Sigmoid colon (tissue), 7 donors: ENCODE data around the gene MOGAT2. TPM values are rescaled to one million over a fixed set of nuclear protein-coding genes. Genes with fewer than 3 reads are reported as not detected.
A peak's percentile ranks its signal among the peaks of the same experiment; 100 is the strongest.

Experiments used
- DNase-seq: peaks from one replicate; pipeline ENCODE4 v3.0.0-alpha.2; 2019
- H3K27ac ChIP-seq, 4 donors: fragments of 200-600 bp; sonication (generic); one replicate each; pipeline ENCODE4 v1.5.1; 2016 to 2019; ENCODE audit warnings: mild to moderate bottlenecking in 1 of 4
- H3K27me3 ChIP-seq, 3 donors: fragments of 200-600 bp; sonication (generic); one replicate each; pipeline ENCODE4 v1.5.1; 2019; ENCODE audit warnings: mild to moderate bottlenecking in 1 of 3
- H3K36me3 ChIP-seq, 4 donors: fragments of 200-600 bp; sonication (generic); one replicate each; pipeline ENCODE4 v1.5.1; 2016 to 2019
- H3K4me1 ChIP-seq, 4 donors: fragments of 200-600 bp; sonication (generic); one replicate each; pipeline ENCODE4 v1.5.1; 2017 to 2019
- H3K4me3 ChIP-seq, 4 donors: fragments of 200-600 bp; sonication (generic); one replicate each; pipeline ENCODE4 v1.5.1; 2017 to 2019; ENCODE audit warnings: mild to moderate bottlenecking in 2 of 4, moderate library complexity in 1 of 4
- H3K9me3 ChIP-seq, 4 donors: fragments of 200-600 bp in 3 of 4; sonication (generic) in 3 of 4; one replicate each; pipeline versions ENCODE4 v1.5.1 to v1.6.1; 2013 to 2019
- EP300 ChIP-seq, 4 donors: sonication (generic); formaldehyde crosslinking; IDR thresholded peaks; one replicate each; pipeline ENCODE4 v1.6.1; 2017; ENCODE audit warnings: antibody characterized with exemption in 4 of 4
- POLR2A ChIP-seq, 2 donors: fragments of 450-650 bp; IDR thresholded peaks; one replicate each; pipeline ENCODE4 v1.6.1; 2016; ENCODE audit warnings: antibody characterized with exemption in 2 of 2, mild to moderate bottlenecking in 2 of 2, moderate library complexity in 2 of 2
- POLR2AphosphoS5 ChIP-seq, 4 donors: sonication (generic); formaldehyde crosslinking; IDR thresholded peaks; one replicate each; pipeline ENCODE4 v1.6.1; 2017; ENCODE audit warnings: antibody characterized with exemption in 4 of 4
- WGBS, 2 donors: extraction: QIAGEN DNeasy Blood & Tissue Kit; methylation state at CpG; one replicate each; pipeline ENCODE4 v1.1.7; 2013; 5-methylcytosine and 5-hydroxymethylcytosine counted together
- intact Hi-C: fragments of 100-400 bp; cut with DNase I; formaldehyde crosslinking; loops from one replicate; pipeline ENCODE4 v1.15.1; 2023
- polyA plus RNA-seq, 3 donors: library from polyadenylated mRNA; stranded (reverse); fragments of 200-250 nt; gene quantifications; one replicate each; pipeline ENCODE4 v1.2.3, GENCODE V29; 2013
- total RNA-seq, 4 donors: library from RNA; depleted of rRNA; stranded (reverse); fragments of >200 nt; gene quantifications; one replicate each; pipeline ENCODE4 v1.1.0, GENCODE V29; 2016
- TF ChIP-seq, protein P1 (sequence below), 4 experiments: fragments of 450-650 bp in 3 of 4; fragments of 200-600 bp in 1 of 4; IDR thresholded peaks; one replicate each; pipeline ENCODE4 v1.5.1; 2016 to 2019; ENCODE audit warnings: antibody characterized with exemption in 4 of 4, mild to moderate bottlenecking in 3 of 4, moderate library complexity in 2 of 4
- donor health status: healthy with polysubstance abuse.
- donor health status: Bipolar disorder and iron deficiency.
- donor health status: healthy.

Gene MOGAT2
- total and polyA plus RNA-seq, 7 donors = 0.36 to 98.5 (median 27.3) TPM; not detected in 3

DNA sequence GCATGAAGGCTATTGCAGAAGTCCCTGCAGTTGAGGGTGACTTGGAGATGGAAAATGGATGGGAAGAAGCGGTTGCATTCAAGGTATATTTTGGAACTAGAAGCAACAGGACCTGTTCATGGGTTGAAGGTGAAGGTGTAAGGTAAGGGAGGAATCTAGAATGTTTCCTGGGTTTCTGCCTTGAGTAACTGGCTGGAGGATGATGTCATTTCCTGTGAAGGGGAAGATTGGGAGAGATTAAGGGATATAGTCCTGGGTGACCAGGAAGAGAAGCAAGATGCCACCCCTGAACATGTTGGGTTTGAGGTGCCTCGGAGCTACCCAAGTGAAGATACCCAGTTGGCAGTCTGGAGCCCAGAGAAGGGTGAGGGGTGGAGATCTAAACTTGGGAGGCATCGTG is 12.1 kb upstream of the MOGAT2 start:
- intact Hi-C loops = loop anchor here (5.0 to 10.0 kb wide), 2 partner anchors 159 to 447 kb away; no protein-coding TSS in a partner anchor
- TF ChIP-seq, protein P1, sequence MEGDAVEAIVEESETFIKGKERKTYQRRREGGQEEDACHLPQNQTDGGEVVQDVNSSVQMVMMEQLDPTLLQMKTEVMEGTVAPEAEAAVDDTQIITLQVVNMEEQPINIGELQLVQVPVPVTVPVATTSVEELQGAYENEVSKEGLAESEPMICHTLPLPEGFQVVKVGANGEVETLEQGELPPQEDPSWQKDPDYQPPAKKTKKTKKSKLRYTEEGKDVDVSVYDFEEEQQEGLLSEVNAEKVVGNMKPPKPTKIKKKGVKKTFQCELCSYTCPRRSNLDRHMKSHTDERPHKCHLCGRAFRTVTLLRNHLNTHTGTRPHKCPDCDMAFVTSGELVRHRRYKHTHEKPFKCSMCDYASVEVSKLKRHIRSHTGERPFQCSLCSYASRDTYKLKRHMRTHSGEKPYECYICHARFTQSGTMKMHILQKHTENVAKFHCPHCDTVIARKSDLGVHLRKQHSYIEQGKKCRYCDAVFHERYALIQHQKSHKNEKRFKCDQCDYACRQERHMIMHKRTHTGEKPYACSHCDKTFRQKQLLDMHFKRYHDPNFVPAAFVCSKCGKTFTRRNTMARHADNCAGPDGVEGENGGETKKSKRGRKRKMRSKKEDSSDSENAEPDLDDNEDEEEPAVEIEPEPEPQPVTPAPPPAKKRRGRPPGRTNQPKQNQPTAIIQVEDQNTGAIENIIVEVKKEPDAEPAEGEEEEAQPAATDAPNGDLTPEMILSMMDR (IDR thresholded peaks at IDR 0.05) = no peak
- no peak for TF ChIP-seq POLR2AphosphoS5 (IDR thresholded peaks at IDR 0.05)
- no peak for TF ChIP-seq POLR2A (IDR thresholded peaks at IDR 0.05)
- TF ChIP-seq EP300 (IDR thresholded peaks at IDR 0.05) = no peak

DNA sequence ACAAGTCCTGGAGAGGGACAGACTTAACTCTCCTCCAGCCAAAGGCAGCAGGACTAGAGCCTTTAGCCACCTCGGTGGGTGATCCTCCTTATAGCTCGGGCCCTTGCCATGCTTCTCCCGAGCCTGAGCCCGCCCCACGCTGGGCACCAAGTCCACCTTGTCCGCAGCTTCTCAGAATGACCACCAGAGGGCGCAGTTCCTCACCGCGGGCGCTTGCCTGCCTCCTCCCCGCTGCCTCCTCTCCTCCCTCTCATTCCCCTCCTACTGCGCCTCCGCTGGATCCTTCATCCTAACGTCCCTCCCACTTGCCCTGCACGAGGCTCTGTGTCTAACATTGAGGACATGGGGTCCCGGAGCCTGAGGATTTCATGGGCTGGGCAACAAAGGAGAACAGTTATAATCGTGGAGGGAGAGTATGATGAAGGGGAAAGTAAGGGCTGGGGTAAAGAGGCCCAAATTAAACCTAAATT is 11.3 kb upstream of the MOGAT2 start:
- Histone ChIP-seq H3K9me3 (no peaks in the 10 kb centered on the region), H3K27me3 (no peaks in the 10 kb centered on the region), H3K4me3 (no peak overlapping the region), H3K4me1 (peaks cover 0 to 14% (median 11%) of the 10 kb centered on the region in 4 donors), H3K27ac (peak overlapping the region in 2 of 4 donors; percentile 34 to 46), H3K36me3 (no peaks in the 10 kb centered on the region)
- TF ChIP-seq POLR2AphosphoS5 (IDR thresholded peaks at IDR 0.05) = no peak
- TF ChIP-seq, protein P1 (IDR thresholded peaks at IDR 0.05) = peak; percentile 84 to 97 (median 89)
- peak; percentile 85 for DNase-seq
- WGBS, 2 donors = 3 to 6% methylated on average over 17 of the region's 17 CpGs
- intact Hi-C loops = loop anchor here (1.0 to 10.0 kb wide), 3 partner anchors 159 to 446 kb away; no protein-coding TSS in a partner anchor

More for the DNA sequence above, 12.1 kb upstream of the MOGAT2 start:
- WGBS, 2 donors = 88 to 91% methylated on average over 3 of the region's 3 CpGs
- no peak overlapping the region for H3K4me3 ChIP-seq
- no peaks in the 10 kb centered on the region for H3K36me3 ChIP-seq
- no peak overlapping the region for H3K27ac ChIP-seq
- H3K9me3 ChIP-seq = no peaks in the 10 kb centered on the region
- no peaks in the 10 kb centered on the region for H3K27me3 ChIP-seq
- no peak for DNase-seq
- H3K4me1 ChIP-seq = peaks cover 0 to 18% (median 11%) of the 10 kb centered on the region in 4 donors

DNA sequence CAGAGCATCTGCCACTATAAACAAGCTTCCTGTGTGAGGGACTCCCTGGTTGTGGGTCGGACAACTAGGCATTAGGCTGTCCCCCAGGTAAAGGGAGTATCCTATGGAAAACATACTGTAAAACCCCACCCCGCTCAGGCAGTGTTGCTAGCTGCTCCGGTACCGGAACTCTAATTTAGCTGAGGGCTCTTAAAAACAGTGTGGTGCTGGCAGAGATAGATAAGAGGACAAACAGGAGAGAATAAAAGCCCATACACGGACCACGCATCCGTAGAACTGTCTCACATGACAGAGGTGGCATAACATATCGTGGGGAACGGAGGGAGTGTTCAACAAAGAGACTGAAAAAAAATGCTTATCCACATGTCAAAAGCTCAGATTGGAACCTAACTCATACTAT is 3.4 kb upstream of the MOGAT2 start:
- no peaks in the 10 kb centered on the region for H3K9me3 ChIP-seq
- H3K27ac ChIP-seq = no peak overlapping the region
- no peaks in the 10 kb centered on the region for H3K36me3 ChIP-seq
- no peaks in the 10 kb centered on the region for H3K4me1 ChIP-seq
- intact Hi-C loops = loop anchor here (5.0 kb wide), 1 partner anchor 53 kb away; the partner anchor contains the start of gene DGAT2
- no peak for DNase-seq
- WGBS, 2 donors = 19 to 63% methylated on average over 9 of the region's 9 CpGs
- no peaks in the 10 kb centered on the region for H3K27me3 ChIP-seq
- TF ChIP-seq, protein P1 (IDR thresholded peaks at IDR 0.05) = no peak
- no peak for TF ChIP-seq POLR2AphosphoS5 (IDR thresholded peaks at IDR 0.05)
- TF ChIP-seq EP300 (IDR thresholded peaks at IDR 0.05) = no peak
- no peak for TF ChIP-seq POLR2A (IDR thresholded peaks at IDR 0.05)
- no peak overlapping the region for H3K4me3 ChIP-seq

DNA sequence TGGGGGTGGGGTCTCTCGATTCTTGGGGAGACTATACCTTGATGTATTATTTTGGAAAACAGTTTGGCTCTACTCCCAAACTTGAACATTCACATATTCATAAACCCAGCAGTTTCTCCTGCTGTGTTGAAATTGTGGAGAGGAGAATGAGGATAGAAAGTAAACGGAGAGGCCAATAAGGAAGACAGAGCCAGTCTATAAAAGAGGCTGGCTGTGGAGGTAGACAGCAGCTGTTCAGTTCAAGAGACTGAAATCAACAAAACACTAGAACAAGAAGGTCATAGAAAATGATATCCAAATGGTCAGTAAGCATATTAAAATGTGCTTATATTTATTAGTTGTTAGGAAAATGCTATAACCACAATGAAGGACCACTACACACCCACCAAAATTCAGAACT is 1.9 kb upstream of the MOGAT2 start:
- H3K4me1 ChIP-seq = no peaks in the 10 kb centered on the region
- no peaks in the 10 kb centered on the region for H3K9me3 ChIP-seq
- 19 to 64% methylated on average over 2 of the region's 2 CpGs for WGBS, 2 donors
- intact Hi-C loops = no loop called here
- H3K36me3 ChIP-seq = no peaks in the 10 kb centered on the region
- no peaks in the 10 kb centered on the region for H3K27me3 ChIP-seq
- TF ChIP-seq EP300 (IDR thresholded peaks at IDR 0.05) (no peak), POLR2AphosphoS5 (IDR thresholded peaks at IDR 0.05) (no peak)
- no peak overlapping the region for H3K27ac ChIP-seq
- DNase-seq = no peak
- no peak overlapping the region for H3K4me3 ChIP-seq

DNA sequence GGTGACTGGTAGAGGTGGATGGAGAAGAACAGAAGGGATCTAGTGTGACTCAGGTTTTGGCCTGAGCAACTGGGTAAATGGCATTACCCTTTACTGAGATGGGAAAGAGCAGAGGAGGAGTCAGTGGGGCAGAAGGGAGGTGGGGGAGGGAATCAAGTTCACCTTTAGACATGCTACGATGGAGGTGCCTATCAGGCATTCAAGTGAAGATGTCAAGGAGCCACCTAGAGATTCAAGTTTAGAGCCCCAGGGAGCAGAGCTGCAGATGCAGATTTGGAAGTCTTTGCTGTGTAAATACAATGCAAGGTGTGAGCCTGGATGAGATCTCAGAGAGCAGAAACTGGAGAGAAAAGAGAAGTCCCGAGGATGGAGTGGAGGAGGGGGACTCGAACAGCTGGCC is 979 bp upstream of the MOGAT2 start:
- Histone ChIP-seq H3K4me3 (no peak overlapping the region), H3K27me3 (no peaks in the 10 kb centered on the region), H3K27ac (no peak overlapping the region), H3K9me3 (no peaks in the 10 kb centered on the region), H3K4me1 (no peaks in the 10 kb centered on the region), H3K36me3 (no peaks in the 10 kb centered on the region)
- intact Hi-C loops = no loop called here
- TF ChIP-seq, protein P1 (IDR thresholded peaks at IDR 0.05) = no peak
- TF ChIP-seq POLR2AphosphoS5 (IDR thresholded peaks at IDR 0.05) (no peak), POLR2A (IDR thresholded peaks at IDR 0.05) (no peak), EP300 (IDR thresholded peaks at IDR 0.05) (no peak)
- DNase-seq = no peak
- 55 to 69% methylated on average over 3 of the region's 3 CpGs for WGBS, 2 donors
